NOMO-1 (cell line): ENCODE data around the gene NID1.
"Not testable (repeated sequence)": the region's sequence is repeated elsewhere in the genome, so short reads cannot be mapped to it uniquely, and the experiment has no call there.

ENCODE experiments used
- DNase-seq, 2 experiments: peaks; one replicate each; lab custom pipeline; 2025; ENCODE audit not compliant: unreplicated experiment in 2 of 2; lab: John Stamatoyannopoulos, UW

Gene NID1

GRCh38 chr1:235941876-235942624, 122.8 kb downstream of the NID1 start:
- DNase-seq: peak; percentile 93 to 98

- DNase-seq: peak; percentile 70 to 87
Measured at GRCh38 chr1:235940285-235940684, 124.6 kb downstream of the NID1 start.

- no peak for DNase-seq
Measured at GRCh38 chr1:235939480-235939775, 125.5 kb downstream of the NID1 start.

GRCh38 chr1:235938709-235939479, 126.0 kb downstream of the NID1 start:
- peak; percentile 92 to 97 for DNase-seq

- no peak for DNase-seq
Measured at GRCh38 chr1:235937123-235937522, 127.8 kb downstream of the NID1 start.

GRCh38 chr1:235935235-235936225, 129.4 kb downstream of the NID1 start:
- DNase-seq: no peak

- peak in 1 of 2 experiments; percentile 61 for DNase-seq
Measured at GRCh38 chr1:235933766-235934116, 131.1 kb downstream of the NID1 start.

GRCh38 chr1:235933017-235933765, 131.7 kb downstream of the NID1 start:
- peak; percentile 49 to 61 for DNase-seq

- DNase-seq: peak; percentile 44 to 46
Measured at GRCh38 chr1:235932090-235932510, 132.8 kb downstream of the NID1 start.

GRCh38 chr1:235931171-235931738, 133.6 kb downstream of the NID1 start:
- DNase-seq: no peak

GRCh38 chr1:235930543-235930942, 134.3 kb downstream of the NID1 start:
- no peak for DNase-seq

- no peak for DNase-seq
Measured at GRCh38 chr1:235929216-235929615, 135.7 kb downstream of the NID1 start.

- peak in 1 of 2 experiments; percentile 23 for DNase-seq
Measured at GRCh38 chr1:235928197-235928596, 136.7 kb downstream of the NID1 start.

GRCh38 chr1:235927551-235927950, 137.3 kb downstream of the NID1 start:
- DNase-seq: not testable (repeated sequence)
